HG02642 (cell line): Measurements from ENCODE around the gene LRCOL1.

Experiments
- ATAC-seq: cut with Tn5 transposase; IDR thresholded peaks from one replicate; pipeline ENCODE4 v1.9.1; 2021; ENCODE audit warnings: mild to moderate bottlenecking; ENCODE audit not compliant: unreplicated experiment, poor library complexity

LRCOL1 gene

DNA sequence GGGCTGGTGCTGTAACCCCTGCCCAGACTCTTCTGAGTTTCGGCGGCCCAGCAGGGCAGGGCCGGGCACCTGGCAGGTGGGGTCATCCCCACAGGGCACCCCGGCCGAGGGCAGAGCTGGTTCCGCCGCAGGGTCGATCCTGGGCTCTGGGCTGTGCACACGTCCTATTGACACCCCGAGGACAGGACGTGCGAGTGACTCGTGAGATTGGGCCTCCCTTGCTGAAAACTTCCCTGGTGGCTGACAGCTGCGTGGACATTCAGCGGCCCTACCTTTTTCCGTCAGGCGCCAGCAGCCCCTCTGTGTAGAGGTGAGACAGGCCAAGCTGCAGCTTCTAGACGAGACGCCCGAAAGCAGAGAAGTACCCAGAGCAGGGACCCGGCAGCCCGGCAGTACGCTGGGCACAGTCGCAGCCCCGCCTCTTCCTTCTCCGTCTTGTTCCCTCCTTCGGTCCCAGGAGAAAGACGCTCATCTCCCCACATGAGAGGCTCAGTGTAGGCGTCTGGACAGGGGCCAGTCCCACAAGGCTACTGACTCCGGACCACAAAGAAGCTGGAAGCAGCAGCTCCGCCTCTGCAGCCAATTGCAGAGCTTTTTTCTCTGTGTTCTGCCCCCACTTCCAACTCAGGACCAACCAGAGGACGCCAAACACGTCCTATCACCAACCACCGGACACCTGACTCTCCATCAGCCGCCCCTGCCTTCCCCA lies at the start of gene LRCOL1:
TSS of gene LRCOL1 (minus strand) at position 532 of the 709 bp plus-strand sequence. CDS start 4,331 bp downstream, outside the sequence.
- ATAC-seq, result no peak

DNA sequence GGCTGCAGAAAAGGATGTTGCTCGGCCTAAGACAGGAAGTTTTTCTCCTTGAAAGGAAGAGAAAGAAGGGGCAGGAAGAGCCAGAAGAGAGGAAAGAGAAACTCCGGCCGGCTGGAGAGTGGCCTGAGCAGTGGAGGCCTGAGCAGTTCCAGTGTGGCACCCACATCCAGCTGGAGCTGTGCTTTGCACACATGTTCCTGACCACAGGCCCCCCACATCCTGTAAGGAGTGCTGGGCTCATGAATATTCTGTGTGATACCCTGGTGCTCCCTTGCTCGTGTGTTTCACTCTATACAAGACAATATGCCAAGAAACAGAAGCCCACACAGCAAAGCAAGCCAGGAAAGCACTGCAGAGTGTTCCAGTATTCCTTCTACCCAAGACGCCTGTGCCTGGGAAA lies 49.7 kb upstream of the LRCOL1 start:
- no peak for ATAC-seq

DNA sequence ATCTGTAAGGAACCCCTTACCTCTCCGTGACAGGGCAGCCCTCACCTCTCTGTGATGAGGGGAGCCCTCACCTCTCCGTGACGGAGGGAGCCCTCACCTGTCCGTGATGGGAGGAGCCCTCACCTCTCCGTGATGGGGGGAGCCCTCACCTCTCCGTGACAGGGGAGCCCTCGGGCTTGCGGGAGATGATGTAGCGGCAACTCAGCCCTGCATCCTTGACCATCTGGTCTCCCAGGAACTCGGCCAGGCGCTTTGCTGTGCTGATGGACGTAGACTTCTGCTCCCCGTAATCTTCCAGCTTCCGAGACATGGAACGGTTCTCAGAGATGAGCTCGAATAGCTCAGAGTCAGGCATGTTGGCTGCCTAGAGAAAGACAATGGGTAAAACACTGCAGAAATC lies 48.8 kb upstream of the LRCOL1 start:
- no peak for ATAC-seq

DNA sequence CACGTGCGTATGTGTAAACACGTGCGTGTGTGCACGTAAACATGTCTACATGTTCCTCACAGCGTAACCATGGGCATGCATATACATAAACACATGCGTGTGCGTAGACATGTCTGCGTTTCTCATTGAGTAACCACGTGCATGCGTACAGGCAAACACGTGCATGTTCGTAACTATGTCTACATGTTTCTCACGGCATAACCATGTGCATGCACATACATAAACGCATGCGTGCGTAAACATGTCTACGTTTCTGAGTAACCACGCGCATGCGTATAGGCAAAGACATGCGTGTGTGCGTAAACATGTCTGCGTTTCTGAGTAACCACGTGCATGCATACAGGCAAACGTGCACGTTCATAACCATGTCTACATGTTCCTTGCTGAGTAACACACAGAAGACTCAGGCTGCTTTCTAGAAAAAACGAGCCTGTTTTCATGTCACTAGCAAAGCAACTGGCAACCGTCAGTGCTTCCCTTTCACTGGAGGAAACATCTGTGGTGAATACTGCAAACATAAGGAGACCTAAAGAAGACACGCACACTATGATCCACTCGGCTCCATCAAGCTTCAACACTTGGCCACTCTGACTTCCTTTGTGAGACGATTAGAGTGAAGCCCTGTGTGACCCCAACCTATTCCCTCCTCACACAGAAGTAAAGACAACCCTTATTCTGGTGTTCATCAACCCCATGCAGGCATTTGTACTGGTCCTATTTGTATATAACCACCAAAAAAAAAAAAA lies 47.9 kb upstream of the LRCOL1 start:
- ATAC-seq, result no peak

DNA sequence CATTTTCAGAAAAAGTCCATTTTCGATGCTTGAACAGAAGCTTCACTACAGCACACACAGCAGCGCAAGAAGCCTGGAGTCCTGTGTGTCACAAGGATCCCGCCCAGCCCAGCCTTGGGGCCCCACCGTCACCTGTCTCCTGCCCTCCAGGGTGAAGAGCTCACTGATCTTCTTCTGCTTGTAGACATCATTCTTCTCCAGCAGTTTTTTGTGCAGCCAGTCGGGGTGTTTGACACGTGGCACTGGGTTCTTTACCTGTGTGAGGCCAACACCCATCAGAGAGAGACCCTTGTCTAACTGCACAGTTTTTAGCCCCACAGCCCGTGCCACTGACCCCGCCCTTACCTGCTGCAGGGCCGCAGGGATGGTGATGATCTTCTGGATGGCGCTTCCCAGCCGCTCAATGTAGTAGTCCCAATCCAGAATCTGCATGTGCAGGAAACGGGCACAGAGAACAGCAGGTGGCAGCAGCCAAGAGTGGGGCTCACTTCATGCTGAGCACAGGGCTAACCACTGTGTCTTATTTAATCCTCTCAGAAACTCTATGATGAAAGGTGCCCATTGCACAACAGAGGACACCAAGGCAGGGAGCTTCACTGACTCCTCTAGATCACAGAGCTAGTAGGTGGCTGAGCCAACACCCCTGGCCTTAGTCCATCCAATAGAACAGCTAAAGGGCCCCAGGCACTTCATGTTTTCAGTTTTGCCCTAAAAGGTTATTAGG lies 46.8 kb upstream of the LRCOL1 start:
- ATAC-seq, result no peak

DNA sequence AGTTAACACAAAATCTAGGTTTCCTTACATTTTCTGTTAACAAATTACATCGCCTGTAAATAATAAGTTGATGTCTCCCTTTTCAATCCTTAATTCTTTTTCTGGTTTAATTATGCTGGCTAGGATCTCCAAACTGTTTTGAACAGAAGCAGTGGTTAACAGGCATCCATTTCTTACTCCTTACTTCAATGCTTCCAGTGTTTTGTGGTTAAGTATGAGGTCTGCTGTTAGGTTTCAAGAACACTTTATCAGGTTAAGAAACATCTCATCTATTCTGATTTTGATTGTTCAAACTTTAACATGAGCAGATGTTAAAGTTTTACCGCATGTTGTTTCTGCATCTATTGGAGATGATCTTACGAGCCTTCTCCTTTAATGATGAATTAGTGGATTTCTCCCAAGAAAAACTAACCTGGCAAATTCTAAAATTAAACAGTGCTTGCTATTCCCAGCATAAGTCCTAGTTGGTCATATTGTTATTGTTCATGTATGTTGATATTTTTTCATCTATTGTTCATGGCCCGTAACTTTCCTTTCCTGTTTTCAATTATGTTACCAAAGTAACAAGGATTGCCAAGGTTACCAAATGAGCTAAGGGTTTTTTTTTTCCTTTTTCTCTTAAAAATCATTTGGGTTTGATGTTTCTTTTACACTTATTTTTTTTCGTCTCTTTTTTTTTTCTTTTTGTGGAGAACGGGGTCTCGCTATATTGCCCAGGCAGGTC lies 43.3 kb upstream of the LRCOL1 start:
- ATAC-seq, result no peak

DNA sequence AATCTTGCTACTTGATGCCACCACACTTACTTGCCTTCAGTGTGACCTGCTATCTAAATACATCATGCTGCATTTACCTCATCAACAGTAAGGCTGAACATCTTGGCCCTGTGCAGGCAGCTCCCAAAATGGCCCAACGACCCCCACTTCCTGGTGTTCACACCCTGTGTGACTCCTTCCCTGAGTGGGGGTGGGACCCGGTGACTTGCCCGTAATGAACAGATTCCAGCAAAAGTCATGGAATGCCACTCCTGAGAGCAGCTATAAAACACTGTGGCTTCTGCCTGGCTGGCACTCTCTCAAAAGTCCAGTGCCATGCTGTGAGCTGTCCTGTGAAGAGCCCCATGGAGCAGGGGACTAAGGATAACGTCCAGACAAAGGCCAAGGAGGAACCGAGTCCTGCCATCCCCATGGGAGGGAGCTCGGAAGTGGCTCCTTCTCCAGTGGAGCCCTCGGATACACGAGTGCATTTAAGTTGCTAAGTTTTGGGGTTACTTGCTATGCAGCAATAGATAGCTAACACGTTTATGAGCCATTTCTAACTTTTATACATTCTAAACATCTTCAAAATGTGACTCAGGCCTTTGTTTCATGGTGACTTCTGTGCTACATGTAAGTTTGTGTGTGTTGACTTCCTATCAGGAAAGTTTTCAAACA lies 41.2 kb upstream of the LRCOL1 start:
- ATAC-seq, result no peak

DNA sequence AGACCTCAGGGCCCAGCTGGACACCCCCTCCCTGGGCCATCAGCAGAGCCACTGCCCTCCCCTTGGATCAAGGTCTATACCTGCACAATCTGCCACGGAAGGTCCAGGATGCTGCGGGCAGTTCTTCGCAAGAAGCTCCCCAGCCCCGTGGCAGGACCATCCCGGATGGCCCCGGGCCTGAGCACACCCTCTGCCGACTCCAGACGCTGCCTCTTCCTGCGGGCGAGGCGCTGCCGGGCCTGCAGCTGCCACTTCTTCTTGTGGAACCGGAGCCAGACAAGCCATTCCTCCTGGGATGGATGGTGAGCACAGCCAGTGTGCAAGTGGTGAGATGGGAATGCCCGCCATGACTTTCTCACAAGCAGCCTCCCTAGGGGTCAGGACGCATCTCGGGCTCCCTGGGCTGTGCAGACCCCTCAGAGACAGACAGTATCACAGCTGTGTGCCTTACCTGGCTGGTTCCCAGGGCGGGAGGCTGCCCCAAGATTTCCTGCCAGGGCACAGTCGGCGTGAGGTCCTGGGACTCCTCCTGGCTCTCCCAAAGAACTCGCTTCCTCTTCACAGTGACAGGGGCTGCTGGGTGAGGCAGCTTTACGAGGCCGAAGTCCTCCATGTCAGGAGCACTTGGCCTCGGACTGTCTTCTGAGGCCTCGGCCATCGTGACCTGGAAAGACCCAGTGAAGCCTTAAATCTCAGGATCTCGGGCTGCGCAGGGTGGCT lies 39.0 kb upstream of the LRCOL1 start:
- no peak for ATAC-seq

DNA sequence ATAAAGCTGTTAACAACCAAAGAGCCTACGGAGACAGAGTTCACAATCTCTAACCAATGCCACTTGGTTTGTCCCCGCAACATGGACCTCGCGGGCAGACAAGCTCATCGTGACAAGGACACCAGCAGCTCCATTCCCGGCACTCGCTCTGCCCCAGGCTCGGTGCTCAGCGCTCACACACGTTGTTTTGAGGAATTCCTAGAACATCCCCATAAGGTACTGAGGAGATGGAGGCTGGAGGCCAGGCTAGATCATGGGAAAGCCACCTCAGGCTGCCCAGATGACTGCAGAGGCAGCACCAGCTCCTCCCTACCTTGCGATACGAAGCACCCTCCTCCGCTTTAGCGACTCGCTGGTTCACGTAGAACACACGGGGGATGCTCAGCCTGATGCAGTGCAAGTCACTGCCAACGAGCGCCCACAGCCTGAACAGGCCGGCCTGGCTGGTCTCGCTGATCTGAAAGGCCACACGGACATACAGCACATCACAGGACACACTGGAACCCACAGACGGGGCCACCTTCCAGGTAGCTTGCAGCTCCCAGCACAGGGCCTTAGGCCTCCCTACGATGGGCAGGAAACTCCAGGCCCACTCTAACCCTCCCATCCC lies 38.3 kb upstream of the LRCOL1 start:
- ATAC-seq, result no peak

DNA sequence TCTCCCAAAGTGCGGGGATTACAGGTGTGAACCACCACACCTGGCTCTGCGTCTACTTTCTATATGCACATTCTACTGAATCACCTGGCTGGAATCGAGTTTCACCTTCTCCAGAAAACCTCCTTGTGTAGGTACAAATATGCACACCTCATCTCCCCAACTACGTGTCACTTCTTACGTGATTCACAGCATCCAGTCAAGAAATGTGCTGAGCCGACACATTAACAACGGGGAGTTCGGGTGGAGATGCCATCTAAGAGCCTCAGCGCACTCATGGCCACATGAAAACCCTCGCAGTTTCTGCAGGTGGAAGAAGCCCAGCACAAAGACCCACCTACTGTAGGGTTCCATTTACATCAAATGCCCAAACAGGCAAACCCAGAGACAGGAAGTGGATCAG lies 37.5 kb upstream of the LRCOL1 start:
- no peak for ATAC-seq

DNA sequence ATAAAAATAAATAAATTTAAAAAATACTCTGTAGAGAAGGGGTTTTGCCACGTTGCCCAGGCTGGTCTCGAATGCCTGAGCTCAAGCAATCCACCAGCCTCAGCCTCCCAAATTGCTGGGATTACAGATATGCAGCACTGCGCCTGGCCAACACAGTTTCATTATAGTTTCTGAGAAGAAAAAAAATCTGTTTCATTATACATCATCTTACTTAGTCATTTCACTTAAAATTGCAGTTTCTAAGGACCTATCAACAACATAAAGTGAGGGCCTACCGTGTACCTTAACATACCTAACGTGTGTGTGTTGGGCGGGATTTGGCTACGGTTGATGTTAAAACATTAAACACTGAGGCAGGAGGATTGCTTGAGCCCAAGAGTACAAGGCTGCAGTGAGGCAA lies 36.5 kb upstream of the LRCOL1 start:
- no peak for ATAC-seq

DNA sequence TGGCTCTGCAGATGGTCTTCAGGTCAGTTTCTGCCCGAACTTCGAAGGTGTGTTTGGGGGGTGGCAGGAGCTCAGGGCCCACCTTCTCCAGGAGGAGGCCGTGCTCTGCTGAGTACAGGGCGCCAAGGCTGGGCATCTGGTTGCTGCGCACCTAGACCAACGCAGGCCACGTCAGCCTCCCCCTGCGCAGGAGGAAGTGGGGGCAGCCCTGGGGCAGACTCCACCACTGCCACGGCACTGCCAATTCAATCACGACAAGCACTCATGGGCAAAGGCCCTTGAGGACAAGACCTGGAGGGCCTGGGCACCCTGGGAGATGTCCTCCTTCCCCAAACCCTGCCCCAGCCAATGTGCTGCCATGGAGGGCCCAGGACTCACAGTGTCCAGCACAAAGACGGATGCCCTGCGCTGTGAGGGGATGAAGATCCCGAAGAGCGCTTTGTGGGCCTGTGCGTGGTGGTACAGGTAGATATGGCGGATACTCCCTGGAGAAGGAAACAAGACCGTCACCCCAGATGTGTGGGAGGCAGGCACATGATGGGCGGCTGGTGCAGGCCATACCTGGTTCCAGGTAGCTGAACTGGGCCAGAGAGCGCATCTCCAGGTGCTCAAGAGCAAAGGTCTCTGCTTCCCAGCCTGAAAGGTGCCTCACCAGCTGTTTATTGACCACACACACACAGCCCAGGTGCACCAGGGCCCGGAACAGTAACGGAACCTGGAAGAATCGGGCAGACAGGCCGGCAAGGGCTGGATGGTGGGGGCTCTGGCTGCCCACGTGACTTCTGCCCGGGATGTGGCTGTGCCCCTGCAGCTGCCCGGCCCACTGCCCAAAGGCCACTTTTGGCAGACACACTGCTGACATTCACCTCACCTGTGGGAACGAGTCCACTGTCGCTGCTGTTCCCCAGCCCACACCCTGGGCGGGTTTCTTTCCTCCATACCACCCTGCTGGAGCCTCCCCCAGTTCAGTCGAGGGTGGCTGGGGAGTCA lies 32.8 kb upstream of the LRCOL1 start:
- no peak for ATAC-seq

DNA sequence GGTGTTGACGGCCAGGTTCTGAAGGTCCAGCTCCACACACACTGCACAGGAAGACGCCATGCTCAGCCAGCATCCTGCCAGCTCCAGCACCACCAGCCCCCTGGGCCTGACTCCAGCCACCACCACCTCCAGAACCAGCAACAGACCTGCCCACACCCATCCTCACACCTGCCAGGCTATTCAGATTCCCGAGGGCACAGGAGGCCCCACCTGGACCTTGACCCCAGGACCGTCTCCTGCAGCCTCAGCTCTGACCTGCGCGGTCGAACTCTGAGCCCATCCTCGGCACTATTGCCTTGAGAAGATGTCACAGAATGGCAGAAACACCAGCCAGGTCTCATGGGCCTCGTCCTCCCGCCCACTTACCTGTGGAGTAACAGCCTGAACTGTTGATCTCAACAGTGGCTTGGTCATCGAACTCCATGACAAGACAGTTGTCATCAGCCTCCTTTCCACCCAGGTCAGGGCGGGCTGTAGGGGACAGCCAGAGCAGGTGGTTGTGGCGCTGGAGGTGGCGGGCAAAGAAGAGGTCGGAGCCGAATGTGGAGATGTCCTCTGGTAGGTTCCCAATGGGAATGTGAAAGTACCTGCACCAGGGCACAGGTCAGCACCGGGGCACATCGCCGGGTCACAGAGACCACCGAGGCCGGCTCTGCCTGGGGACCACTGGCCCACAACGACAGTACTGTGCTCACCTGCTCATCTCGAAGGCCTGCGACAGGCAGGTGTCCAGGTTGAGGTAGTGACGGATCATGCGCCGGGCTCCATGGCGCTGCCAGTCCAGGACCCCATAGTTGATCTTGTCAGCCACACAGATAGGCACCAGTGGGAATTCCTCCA lies 31.6 kb upstream of the LRCOL1 start:
- no peak for ATAC-seq

DNA sequence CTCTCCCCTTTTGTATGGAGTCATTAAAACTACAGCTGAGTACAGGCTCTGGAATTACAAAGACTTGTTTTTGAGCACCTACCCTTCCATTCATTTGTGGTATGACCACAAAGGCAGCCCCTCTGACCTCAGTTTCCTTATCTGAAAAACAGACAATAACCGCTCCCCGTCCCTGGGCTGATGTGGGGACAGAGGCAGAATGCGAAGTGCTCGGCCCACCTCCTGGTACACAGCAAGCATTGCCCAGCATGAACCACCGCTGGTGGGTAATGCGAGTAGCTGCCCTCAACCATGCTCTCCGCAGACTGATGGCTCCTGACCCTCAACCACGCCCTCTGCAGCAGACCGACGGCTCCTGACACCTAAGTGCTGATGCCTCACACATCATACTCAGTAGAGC lies 30.6 kb upstream of the LRCOL1 start:
- no peak for ATAC-seq

DNA sequence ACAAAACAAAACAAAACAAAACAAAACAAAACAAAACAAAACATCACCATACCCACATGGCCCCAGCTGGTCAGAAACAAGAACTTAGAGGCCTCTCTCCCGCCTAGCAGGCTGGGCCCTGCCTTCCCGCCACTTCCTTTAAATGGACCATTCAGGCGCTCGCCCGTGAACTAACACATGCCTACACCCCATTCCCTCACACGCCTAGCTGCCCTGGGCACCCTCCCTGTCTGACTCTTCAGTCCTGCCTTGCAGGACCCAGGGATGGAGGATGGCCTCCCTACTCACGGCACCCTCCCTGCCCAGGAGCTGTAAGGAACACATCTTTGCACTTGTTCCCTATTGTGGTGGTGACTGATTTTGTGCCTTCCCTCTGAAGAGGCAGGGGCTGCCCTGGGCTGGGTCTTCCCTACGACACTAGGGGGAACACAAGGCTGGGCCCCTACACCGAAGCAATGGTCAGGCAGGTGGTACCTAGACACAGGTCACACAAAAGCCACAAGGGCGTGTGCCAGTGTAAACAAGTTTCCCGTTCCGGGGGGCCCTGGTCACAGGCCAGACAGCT lies 29.7 kb upstream of the LRCOL1 start:
- ATAC-seq, result no peak

DNA sequence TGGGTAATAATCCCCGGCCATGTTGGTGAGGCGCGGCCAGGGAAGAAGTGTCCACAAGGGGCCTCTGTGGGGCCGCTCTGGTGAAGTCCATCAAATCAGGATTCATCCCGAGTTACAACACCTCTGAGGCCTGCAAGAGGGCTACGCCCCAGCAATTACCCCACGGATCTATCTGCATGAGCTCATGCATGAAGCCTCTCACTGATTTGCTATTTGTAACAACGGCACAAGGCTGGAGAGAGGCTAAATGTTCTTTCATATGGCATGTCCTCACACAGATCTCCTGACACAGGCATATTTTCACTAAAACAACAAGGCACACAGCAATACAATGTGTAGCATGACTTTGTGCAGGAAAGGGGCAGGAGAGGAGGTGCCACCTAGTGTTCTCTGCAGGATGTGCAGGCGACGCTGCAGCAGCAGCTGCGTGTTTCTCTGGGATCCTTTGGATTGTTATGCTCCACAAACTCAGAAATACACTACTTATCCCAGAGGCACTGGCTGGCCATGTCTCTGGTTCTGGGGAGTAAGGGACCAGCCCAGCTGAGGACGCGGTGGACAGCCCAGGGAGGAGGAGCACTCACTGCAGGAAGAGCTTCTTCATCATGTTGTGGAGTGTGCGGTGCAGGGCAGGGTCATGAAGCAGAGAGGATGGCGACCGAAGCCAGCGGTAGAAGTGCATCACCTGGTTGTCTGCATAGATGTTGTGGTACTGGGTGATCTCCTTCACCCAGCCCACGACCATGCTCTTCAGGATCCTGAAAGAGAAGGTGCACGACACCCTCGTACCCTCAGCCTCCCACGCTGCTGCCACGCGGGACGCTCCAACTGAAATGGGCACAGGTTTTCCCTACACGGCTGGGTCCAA lies 28.4 kb upstream of the LRCOL1 start:
- ATAC-seq, result no peak
